DOHH2 (cell line): ENCODE data around the gene RFESD.

Source experiments
- H3F3A ChIP-seq: fragments of 200-600 bp; sonication (generic), shearing (Covaris generic); 2 replicates; pipeline ENCODE4 v1.6.0; 2016; ENCODE audit warnings: antibody characterized with exemption, mild to moderate bottlenecking; ENCODE audit not compliant: control insufficient read depth, insufficient read depth
- H3K27ac ChIP-seq: fragments of 200-600 bp; sonication (generic); 2 replicates; pipeline ENCODE4 v1.5.1; 2014; ENCODE audit warnings: low read depth, mild to moderate bottlenecking, low read length, moderate library complexity
- H3K27me3 ChIP-seq: fragments of 200-600 bp; sonication (generic); 2 replicates; pipeline ENCODE4 v1.6.1; 2014; ENCODE audit warnings: mild to moderate bottlenecking, low read length, mixed read lengths; ENCODE audit not compliant: control insufficient read depth
- H3K36me3 ChIP-seq: fragments of 200-600 bp; sonication (generic); 2 replicates; pipeline ENCODE4 v1.6.1; 2014; ENCODE audit warnings: mild to moderate bottlenecking, low read length, moderate library complexity, mixed read lengths; ENCODE audit not compliant: control insufficient read depth
- H3K4me1 ChIP-seq: fragments of 200-600 bp; sonication (generic); 2 replicates; pipeline ENCODE4 v1.6.1; 2014; ENCODE audit warnings: mild to moderate bottlenecking, low read length, mixed read lengths; ENCODE audit not compliant: control insufficient read depth
- H3K4me2 ChIP-seq: fragments of 200-600 bp; sonication (generic); 2 replicates; pipeline ENCODE4 v1.6.0; 2014; ENCODE audit warnings: mild to moderate bottlenecking, low read length, moderate library complexity
- H3K4me3 ChIP-seq: fragments of 200-600 bp; sonication (generic); 2 replicates; pipeline ENCODE4 v1.5.1; 2014; ENCODE audit warnings: mild to moderate bottlenecking, low read length, mixed read lengths
- H3K79me2 ChIP-seq: fragments of 200-600 bp; sonication (generic); 2 replicates; pipeline ENCODE4 v1.6.1; 2014; ENCODE audit warnings: mild to moderate bottlenecking, low read length, mixed read lengths; ENCODE audit not compliant: control insufficient read depth
- H3K9me2 ChIP-seq: fragments of 200-600 bp; sonication (generic); replicated peaks from 2 replicates; pipeline ENCODE4 v1.6.1; 2014; ENCODE audit warnings: mild to moderate bottlenecking, low read length, mixed read lengths; ENCODE audit not compliant: control insufficient read depth
- H3K9me3 ChIP-seq: fragments of 200-600 bp; sonication (generic); 2 replicates; pipeline ENCODE4 v1.6.1; 2014; ENCODE audit warnings: antibody characterized with exemption, low read length, mixed read lengths; ENCODE audit not compliant: control insufficient read depth, insufficient read depth
- H4K20me1 ChIP-seq: fragments of 200-600 bp; sonication (generic); 2 replicates; pipeline ENCODE4 v1.6.0; 2014; ENCODE audit warnings: low read depth, mild to moderate bottlenecking, antibody characterized with exemption, low read length, moderate library complexity; ENCODE audit not compliant: control insufficient read depth, insufficient read depth
- EZH2phosphoT487 ChIP-seq: fragments of 200-600 bp; sonication (generic); IDR thresholded peaks from 2 replicates; pipeline ENCODE4 v1.6.1; 2017; ENCODE audit warnings: borderline replicate concordance, mild to moderate bottlenecking, antibody characterized with exemption, low read length, moderate library complexity, mixed read lengths
- TF ChIP-seq, protein P1 (sequence below): fragments of 200-600 bp; sonication (generic); IDR thresholded peaks from one replicate; pipeline ENCODE4 v1.5.1; 2014; ENCODE audit warnings: antibody characterized with exemption, mild to moderate bottlenecking, low read depth, low read length; ENCODE audit not compliant: poor library complexity, severe bottlenecking

RFESD gene

DNA sequence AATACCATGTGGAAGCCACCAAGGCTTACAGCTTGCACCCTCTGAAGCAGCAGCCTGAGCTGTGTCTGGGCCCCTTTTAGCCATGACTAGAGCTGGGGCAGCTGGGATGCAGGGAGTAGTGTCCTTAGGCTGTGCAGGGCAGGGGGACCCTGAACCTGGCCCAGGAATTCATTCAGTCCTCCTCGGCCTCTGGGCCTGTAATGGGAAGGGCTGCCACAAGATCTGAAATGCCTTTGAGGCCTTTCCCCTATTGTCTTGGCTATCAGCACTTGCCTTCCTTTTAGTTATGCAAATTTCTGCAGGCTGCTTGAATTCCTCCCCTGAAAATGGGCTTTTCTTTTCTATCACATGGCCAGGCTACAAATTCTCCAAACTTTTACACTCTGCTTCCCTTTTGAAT is 17.6 kb upstream of the RFESD start:
- Histone ChIP-seq H3K79me2 (no peaks in the 10 kb centered on the region), H4K20me1 (no peaks in the 10 kb centered on the region), H3K4me3 (no peak overlapping the region), H3K4me1 (peaks cover 8% of the 10 kb centered on the region), H3K9me2 (no peaks in the 10 kb centered on the region), H3K27ac (no peak overlapping the region), H3F3A (no peaks in the 10 kb centered on the region), H3K27me3 (no peaks in the 10 kb centered on the region), H3K36me3 (no peaks in the 10 kb centered on the region), H3K4me2 (no peak overlapping the region), H3K9me3 (no peaks in the 10 kb centered on the region)
- TF ChIP-seq, protein P1, sequence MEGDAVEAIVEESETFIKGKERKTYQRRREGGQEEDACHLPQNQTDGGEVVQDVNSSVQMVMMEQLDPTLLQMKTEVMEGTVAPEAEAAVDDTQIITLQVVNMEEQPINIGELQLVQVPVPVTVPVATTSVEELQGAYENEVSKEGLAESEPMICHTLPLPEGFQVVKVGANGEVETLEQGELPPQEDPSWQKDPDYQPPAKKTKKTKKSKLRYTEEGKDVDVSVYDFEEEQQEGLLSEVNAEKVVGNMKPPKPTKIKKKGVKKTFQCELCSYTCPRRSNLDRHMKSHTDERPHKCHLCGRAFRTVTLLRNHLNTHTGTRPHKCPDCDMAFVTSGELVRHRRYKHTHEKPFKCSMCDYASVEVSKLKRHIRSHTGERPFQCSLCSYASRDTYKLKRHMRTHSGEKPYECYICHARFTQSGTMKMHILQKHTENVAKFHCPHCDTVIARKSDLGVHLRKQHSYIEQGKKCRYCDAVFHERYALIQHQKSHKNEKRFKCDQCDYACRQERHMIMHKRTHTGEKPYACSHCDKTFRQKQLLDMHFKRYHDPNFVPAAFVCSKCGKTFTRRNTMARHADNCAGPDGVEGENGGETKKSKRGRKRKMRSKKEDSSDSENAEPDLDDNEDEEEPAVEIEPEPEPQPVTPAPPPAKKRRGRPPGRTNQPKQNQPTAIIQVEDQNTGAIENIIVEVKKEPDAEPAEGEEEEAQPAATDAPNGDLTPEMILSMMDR: no peak
- TF ChIP-seq EZH2phosphoT487: no peak

DNA sequence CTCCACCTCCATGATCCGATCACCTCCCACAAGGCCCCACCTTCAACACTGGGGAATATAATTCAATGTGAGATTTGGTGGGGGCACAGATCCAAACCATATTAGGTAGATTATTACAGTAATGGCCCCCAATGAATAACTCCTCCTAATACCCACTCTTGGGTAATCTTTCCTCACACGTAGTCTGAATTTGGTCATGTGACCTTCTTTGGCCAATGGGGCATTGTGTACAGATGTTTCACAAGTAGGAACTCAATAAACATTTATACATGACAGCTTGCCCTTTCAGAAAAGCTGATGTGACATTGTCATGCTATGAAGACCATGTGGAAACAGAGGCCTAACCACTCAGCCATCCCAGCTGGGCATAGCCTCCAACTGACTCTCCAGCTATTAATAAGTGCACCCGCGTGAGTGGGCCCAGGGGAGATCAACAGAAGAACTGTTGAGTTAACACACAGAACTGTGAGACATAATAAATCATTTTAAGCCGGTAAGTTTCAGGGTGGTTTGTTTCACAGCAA is 16.1 kb upstream of the RFESD start:
- no peak for TF ChIP-seq EZH2phosphoT487
- TF ChIP-seq, protein P1: no peak
- Histone ChIP-seq H3K27me3 (no peaks in the 10 kb centered on the region), H3K9me2 (no peaks in the 10 kb centered on the region), H3K36me3 (no peaks in the 10 kb centered on the region), H4K20me1 (no peaks in the 10 kb centered on the region), H3K9me3 (no peaks in the 10 kb centered on the region), H3K27ac (no peak overlapping the region), H3K79me2 (no peaks in the 10 kb centered on the region), H3F3A (no peaks in the 10 kb centered on the region), H3K4me2 (no peak overlapping the region), H3K4me3 (no peak overlapping the region), H3K4me1 (peaks cover 8% of the 10 kb centered on the region)

DNA sequence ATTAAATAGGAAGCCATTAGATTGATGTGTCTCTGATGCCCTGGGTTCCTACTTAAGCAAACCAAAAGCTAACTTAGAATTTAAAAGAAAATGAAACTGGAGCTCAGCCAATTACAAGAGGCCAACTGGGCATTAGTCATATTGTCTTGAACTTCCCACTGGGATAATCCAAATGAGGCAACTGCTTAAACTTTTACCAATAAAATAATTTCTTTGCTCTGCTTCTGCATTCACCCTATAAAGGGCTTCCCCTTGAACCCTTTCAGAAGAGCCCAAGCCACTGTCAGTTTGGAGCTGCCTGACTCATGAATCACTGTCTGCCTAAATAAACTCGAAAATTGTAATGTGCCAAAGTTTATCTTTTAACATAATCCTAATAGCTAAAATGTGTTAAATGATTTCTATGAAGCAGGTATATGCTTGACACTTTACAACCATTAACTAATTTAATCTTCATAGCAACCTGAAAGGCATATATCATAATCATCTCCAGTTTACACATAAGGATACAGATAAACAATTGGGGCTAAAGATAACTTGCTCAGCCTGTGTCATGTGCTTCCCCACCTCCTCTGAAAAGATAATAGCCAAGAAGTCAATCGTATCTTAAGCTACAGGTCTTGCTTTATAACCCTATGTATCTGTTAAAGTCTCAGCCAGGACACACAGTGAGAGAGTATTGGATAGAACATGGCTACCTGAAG is 15.2 kb upstream of the RFESD start:
- H3K36me3 ChIP-seq: no peaks in the 10 kb centered on the region
- H3K4me3 ChIP-seq: no peak overlapping the region
- no peaks in the 10 kb centered on the region for H3K9me3 ChIP-seq
- H3K4me1 ChIP-seq: peaks cover 8% of the 10 kb centered on the region
- H3F3A ChIP-seq: no peaks in the 10 kb centered on the region
- peaks cover under 1% of the 10 kb centered on the region; the same call in 1 of the 2 replicates for H3K27me3 ChIP-seq
- H3K9me2 ChIP-seq: no peaks in the 10 kb centered on the region
- no peak overlapping the region for H3K27ac ChIP-seq
- H3K79me2 ChIP-seq: no peaks in the 10 kb centered on the region
- H3K4me2 ChIP-seq: no peak overlapping the region
- TF ChIP-seq EZH2phosphoT487: no peak
- TF ChIP-seq, protein P1: no peak
- no peaks in the 10 kb centered on the region for H4K20me1 ChIP-seq
